UCSD-AML1 (cell line): ENCODE measurements around the gene TRA2A.
A peak's percentile ranks its signal among the peaks of the same experiment; 100 is the strongest.
"Not testable (repeated sequence)": the region's sequence is repeated elsewhere in the genome, so short reads cannot be mapped to it uniquely, and the experiment has no call there.

ENCODE experiments used
- DNase-seq: peaks from one replicate; lab custom pipeline; 2025; ENCODE audit not compliant: unreplicated experiment; lab: John Stamatoyannopoulos, UW

The TRA2A gene

DNA sequence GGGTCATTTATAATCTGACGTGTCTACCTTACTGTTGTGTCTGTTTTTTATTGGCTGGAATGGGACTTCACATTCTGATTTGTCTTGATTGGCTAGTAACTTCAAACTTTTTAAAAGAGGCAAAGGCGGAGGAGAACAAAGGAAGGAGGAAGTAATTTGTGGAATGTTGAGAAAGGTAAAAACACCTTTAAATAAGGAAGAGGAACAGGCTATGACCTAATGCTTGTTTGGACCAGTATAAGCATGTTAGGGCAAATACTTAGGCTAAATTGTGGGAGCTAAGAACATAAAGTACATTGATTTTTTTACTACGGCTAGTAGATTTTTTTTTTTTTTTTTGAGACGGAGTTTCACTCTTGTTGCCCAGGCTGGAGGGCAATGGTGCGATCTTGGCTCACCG lies 18.0 kb downstream of the TRA2A start:
- DNase-seq, result not testable (repeated sequence)

DNA sequence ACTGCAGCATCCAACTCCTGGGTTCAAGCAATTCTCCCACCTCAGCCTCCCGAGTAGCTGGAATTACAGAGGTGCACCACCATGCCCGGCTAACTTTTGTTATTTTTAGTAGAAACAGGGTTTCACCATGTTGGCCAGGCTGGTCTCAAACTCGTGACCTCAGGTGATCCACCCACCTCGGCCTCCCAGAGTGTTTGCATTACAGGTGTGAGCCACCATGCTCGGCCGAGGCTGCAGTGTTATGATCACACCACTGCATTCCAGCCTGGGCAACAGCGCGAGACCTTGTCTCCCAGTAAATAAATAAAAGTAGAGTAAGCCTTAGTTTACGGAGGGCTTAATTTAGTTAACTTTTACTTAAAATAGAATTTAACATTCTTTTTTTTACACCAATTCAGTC lies 37.8 kb downstream of the TRA2A start:
- no peak for DNase-seq

DNA sequence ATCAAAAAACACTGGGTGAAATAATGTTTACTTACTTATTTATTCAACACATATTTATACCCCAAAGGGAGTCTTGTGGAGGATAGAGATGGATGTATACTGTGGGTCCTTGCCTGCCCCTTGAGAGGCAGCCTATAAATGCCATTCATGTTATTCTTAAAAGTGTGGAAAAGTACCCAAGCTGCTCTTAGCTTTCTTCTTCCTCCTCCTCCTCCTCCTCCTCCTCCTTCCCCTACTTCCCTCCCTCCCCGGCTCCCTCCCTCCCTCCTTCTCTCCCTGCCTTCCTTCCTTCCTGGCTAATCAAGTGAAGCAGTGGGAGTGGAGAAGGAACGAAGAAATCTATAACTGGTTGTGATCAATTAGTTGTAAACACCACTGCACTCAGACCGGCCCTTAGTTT lies 40.3 kb downstream of the TRA2A start:
- no peak for DNase-seq

DNA sequence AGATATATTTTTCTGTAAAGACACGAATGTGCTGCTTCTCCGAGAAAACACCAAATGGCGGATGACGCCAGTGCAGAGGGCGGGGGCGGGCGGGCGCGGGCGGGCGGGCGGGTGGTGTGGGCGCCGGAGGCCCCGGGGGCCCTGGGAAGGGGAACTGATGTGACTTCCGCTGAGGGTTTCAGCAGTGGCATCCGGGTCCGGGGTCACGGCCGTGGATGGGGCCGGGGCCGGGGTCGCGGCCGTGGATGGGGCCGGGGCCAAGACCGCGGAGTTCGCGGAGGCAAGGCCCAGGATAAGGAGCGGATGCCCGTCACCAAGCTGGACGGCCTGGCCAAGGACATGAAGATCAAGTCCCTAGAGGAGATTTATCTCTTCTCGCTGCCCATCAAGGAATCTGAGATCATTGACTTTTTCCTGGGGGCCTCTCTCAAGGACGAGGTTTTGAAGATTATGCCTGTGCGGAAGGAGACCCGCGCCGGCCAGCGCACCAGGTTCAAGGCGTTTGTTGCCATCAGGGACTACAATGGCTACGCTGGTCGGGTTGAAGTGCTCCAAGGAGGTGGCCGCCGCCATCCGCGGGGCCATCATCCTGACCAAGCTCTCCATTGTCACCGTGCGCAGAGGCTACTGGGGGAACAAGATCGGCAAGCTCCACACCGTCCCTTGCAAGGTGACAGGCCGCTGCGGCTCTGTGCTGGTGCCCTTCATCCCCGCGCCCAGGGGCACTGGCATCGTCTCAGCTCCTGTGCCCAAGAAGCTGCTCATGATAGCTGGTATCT lies 41.2 kb downstream of the TRA2A start:
- DNase-seq, result peak; percentile 55

DNA sequence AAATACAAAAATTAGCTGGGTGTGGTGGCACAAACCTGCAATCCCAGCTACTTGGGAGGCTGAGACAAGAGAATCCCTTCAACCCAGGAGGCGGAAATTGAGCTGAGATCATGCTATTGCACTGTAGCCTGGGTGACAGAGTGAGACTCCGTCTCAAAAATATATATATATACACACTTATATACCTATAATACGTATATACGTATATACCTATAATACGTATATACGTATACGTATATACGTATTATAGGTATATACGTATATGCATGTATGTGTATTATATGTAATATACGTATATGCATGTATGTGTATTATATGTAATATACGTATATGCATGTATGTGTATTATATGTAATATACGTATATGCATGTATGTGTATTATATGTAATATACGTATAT lies 43.1 kb downstream of the TRA2A start:
- not testable (repeated sequence) for DNase-seq

DNA sequence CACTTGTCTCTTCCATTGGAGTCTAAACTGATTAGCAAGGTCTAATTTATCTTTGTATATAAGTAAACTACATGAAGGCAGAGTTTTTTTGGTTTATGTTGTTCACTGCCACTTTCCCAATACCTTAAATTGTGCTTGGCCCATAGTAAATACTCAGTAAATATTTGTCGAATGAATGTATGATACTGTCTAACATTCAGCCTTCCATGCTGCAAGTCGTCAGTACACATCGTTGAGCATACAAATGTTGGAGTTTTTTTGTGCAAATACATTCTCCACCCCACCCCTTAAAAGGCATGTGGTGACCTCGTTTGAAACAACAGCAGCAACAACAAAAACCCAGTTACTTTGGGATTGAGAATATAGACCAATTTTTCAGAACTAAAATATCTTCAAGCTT lies 44.1 kb downstream of the TRA2A start:
- DNase-seq, result no peak

DNA sequence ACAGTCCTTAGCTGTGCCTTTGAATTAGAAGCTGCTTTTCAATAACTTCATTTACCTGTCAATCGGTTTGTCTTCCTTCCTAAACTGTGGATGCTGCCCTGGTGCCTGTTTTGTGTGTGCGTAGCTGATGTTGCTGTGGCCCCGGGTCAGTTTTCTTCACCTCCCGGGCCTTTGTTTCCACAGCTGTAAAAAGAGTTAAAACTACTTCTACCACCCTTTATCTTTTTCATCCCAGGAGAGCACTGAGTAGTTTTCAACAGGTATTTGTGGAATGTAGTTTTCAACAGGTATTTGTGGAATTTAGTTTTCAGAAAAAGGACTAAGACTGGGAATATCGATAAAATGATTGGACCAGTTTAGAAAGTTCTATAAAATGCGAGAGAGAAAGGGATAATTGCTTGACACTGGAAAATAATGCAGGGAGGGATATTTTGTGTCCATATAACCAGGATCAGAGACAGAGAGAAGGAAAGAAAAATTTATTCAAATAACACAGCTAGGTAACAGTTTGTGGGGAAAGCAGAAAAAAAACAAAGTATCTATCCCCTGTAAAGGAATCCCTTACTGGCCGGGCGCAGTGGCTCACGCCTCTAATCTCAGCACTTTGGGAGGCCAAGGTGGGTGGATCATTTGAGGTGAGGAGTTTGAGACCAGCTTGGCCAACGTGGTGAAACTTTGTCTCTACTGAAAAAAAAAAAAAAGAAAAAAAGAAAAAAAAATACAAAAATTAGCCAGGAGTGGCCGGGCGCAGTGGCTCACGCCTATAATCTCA lies 45.6 kb downstream of the TRA2A start:
- no peak for DNase-seq

DNA sequence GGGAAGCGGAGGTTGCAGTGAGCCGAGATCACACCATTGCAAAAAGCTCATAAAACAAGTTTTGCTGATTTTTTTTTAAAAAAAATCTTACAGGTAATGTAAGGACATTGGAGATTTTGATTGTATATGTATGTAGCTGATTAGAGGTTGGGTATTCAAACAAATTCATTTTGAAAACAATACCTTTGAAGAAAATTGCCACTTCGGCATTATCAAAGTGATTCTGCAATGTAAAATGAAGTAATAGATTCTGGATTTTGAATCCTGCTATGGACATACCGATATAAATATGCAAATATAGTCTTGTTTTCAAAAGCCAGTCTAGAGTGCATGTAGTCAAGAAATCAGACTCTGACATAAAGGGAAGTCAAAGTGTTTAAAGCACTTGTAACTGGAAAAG lies 49.1 kb downstream of the TRA2A start:
- DNase-seq, result no peak

DNA sequence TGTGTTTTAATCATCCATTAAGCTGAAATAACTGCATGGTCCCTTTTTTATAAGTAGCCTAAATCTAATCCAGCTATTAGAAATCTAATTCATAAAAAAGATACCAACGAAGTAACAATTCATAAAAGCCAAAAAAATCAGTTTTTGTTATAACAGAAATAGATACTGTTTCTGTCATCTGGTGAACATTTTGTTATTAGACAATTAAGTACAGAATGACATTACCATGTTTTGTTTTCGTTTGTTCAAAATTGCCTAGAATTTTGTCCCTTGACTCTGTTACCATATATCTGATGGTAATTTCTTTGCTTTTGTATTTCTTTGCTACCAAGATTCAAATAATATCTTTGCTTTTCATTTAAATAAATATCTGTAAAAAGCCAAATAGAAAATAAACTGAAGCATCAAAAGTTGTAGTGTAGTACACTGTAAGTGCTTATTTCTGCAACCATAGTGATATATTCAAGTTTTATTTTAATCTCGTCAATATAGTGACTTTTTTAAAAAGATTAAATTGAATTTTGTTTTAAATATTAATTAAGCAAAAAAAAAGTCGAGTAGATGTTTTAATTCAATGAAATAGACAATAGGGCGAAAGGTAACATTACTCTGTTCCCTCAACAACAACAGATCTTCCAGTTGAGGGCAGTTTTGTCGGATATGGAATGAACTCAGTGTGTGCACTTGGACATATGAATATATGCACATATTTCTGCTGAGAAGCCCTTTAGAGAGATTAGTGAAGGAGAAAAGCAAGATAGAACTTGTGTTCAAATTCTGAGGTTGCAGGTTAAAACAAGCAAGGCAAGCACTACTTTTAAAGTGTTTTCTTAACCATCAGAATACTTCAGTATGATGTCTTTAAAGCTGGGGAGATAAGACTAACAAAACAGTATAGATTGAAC lies 53.6 kb downstream of the TRA2A start:
- no peak for DNase-seq

DNA sequence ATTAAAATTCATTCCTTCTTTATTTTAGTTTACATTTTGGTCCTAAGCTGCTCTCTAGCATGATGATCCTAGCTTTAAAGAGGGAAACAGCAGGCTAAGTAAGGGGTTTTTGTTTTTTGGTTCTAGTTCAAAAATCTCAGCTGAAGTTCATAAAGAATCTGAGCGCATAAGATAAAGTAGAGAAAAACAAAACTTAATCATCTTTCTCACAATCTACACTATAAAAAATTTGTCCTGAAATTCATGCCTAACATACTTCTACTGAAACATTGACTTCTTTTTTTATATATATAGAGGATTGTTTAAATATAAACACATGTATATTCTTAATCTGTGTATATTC lies 54.7 kb downstream of the TRA2A start:
- no peak for DNase-seq

DNA sequence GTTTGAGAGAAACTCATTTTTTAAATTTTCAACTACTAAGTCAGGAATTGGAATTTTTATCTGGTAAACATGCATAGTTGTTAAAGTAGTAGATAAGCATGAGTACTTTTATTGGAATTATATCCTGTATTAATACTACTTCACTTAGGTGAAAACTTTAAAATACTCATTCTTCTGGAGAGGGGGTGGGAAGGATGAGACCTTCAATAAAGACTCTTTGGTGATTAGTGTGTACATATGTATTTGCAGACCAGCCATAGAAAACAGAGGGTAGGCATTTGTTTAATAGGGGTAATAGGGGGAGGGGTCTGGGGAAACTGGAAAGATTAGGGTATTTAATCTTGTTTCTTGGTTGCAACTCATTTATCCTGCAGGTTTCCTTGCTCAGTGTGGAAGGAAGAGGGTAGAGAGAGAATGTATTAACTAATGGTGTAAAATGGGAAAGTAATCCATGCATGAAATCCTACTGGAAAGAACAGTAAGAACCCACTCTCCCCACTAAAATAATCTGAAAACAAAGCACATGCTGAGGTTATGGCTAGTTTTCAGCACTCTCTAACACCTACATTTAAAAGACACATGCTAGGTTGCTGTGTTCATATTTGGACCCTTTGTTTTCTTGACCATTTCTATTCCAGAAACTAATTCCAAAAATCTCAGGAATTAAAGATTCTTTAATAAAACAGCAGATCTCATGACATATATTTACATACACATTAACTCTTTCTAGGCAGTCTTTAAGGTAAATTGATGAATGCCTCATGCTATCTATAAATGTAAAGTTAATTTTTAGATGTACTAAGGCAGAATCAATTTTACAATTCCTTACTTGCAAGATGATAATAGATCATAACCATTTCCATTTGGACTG lies 55.3 kb downstream of the TRA2A start:
- no peak for DNase-seq

DNA sequence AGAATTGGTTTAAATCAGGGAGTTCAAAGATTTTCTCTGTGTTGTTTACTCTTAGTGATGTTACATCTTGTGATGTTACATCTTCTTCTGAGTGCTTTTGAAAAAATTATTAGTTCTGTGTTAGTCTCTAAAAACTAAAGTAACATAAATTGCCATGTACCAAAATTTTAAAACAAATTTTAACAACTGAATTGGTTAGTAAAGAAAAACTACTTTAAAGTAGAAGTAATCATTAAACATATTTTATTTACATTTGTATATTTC lies 56.3 kb downstream of the TRA2A start:
- no peak for DNase-seq

DNA sequence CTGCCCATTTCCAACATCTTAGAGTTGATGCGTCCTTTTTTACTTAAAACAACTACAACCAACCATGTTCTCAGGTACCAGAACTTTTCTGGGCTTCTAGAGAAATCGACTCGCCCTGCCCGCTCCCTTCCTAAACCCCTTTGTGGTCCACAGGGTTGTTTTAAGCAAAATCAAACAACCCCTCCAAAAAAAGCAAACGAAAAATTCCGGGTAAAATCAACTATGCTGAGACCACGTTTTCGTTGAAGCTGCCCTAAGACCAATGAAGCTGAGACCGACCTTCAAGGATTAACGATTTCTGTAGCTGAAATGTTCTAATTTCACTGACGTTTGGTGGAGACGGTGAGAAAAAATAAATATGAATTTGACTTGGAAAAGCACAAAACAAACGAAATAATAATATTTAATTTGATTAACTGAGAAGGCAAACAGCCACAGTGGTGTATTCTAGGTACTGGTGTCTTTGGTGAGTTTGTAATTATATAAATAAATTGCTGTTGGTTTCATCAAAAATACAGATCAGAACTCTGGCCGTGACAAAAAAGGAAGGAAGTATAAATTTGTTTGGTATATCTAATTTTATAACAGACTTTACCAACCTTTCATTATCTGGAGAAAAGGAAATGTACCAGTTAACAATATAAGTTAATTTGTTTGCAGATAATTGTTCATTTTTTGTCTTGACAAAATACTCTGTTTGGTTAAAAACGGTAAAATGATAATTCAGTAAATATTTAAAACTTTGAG lies 56.8 kb downstream of the TRA2A start:
- peak; percentile 19 for DNase-seq

DNA sequence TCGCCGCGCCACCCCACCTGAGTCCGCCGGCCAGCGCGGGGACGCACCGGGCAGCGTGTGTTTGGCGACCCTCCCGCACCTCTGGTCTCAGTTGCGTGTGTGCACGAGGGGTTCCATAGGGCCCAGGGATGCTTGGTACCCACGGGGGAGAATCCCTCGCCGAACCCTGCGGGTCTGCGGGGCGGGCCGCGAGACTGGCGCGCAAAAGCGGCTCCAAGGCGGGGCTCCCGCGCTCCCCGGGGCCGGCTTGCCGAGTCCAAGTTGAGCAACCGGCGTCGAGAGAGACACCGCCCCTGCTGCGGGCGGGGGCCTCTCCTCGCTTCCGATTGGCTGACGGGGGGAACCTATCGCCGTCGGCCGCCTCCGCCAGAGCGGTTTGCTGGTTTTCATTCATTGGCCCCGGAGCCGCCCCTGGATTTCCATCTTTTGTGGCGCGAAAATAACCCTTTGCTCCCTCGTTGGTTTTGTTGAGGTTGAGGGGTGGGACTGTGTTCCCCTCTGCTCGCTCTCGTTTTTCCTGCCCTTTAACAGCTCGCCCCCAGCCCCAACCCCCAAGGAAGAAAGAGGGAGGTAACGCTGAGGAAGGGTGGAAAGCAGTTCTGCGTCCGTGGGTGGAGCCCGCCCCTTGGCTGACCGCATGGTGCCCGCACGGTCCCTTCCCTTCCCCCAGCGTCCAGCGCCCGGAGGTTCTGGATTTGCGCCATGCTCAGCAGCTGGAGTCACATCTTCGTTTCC lies 57.5 kb downstream of the TRA2A start:
- DNase-seq, result peak; percentile 24

DNA sequence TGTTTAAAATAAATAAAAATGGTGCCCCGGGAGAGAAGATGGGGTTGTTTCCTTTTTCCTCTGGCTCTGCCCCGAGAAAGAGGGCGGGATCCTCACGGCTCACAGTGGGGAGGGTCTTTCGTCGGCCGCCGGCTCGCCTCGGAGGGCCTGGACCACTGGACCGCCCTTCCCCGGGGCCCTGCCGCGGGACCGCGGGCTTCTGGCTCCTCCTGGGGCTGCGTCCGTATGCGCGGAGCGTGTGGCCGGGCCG lies 58.0 kb downstream of the TRA2A start:
- DNase-seq, result no peak

DNA sequence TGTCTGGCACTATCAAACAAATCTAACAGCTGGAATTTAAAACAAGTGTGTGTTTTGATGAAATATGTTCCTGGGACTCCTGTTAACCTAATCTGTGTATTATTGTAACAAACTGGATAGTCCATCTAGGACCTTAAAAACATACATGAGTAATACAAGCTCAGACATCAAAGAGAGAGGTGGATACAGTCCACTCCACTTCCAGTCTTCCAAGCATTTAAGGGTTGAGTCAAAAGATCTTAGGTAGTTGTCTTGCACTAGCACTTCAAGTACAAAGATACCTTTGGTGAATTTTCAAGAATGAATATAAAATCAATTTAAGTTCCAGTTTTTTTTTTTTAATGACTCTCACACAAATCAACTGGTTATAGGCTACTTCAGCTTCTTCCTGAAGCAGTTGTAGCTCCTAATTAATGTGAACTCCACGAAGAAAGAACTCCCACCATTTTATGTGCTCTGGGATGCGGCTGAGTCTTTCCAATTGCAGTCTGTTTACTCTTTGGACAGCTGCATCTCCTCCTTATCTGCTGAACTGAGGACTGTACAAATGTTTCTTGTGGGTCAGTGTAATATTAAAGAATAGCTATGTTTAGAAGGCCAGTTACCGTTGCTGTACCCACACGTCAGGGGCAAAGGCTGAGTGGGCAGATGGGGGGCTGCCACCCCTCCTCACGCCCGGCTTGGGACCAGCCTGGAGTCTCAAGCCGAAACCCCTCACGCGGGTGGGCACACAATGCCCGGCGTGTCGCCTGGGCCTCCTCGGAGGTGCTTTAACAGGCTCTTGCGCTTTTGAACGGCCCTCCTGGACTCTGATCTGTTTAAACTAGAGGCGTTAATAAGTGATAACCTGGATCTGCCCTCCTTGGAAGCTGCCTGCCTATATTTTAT lies 58.6 kb downstream of the TRA2A start:
- DNase-seq, result no peak

DNA sequence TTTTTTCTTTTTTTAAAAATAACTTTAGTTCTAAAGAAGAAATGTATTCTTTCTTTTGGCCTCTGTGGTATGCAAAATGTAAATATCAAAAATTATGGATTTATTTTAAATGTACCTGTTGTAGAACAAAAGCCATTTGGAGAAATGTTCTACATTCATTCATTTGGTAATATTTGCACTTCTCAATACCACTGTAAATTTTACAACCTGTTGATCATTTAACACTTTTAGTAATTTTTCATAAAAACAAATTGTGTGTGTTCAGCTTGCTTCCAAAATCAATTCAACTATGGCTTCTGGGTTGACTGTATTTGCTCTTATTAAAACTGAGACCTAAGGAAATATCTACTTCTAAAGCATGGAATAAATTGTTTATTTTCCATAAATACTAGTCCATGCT lies 59.2 kb downstream of the TRA2A start:
- DNase-seq, result no peak

DNA sequence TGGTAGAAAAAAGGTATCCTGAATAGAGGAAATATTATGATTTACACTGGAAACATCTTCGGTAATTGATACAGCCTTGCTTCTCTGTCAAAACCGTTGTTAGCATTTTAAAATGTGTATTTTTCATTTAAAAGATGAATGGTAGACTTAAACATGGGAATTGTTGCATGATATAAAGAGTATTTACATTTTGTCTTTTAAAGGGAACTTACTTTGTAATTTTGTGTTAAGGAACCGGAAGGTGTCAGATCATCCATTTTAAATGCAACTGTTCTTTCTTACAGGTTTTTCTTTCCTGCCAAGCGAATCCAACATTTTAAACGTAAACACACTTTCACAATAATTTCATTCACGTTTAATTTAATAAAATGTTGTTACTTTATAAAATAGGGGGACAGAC lies 59.7 kb downstream of the TRA2A start:
- DNase-seq, result no peak
